ENCODE data around the gene PHF19. TPM values are rescaled to one million over a fixed set of nuclear protein-coding genes. Genes with fewer than 3 reads are reported as not detected.

PHF19 gene
- total and polyA plus RNA-seq, 2 of the 8 experiments (the other 6 are each of a cell fraction or from before 2014, with no cell fraction given): 28.2 to 31.8 TPM

DNA sequence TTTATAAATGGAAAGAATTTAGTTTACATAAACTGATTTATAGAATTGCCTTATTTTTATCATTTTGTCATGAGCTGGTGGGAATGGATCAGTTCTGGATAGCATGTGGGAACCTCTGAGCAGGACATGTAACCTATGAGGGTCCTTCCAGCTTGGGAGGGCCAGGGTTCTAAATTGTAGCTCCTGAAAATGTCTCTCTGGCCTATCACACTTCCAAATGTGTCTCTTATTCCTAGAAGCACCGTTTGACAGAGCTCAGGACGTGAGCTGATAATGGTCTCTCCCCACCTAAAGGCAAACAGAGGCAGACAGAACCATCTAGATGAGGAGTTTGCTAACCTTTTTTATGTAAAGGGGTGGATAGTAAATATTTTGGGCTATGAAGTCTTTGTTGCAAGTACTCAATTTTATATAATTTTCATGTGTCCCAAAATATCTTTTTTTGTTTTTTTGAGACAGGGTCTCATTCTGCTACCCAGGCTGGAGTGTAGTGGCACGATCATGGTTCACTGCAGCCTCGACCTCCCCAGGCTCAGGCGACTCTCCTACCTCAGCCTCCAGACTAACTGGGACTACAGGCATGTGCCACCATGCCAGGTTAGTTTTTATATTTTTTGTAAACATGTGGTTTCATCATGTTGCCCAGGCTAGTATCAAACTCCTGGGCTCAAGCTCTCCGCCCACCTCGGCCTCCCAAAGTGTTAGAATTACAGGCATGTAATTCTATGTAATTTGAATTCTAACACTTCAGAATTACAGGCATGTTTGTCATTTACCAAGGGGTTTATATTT, 45.6 kb upstream of the PHF19 start:
- CTCF ChIA-PET (ENCODE audit: partially characterized antibody): interaction anchor here (1.1 to 3.0 kb wide), 9 partner anchors 10 to 60 kb away, joined by 3 to 16 read pairs (median 5); no protein-coding TSS in a partner anchor
- WGBS, 2 experiments (ENCODE audit: extremely low coverage in 1 of 2, insufficient coverage in 1 of 2, insufficient read length in 1 of 2, insufficient replicate concordance in 2 of 2, low coverage in 1 of 2, low lambda C conversion rate in 2 of 2, missing lambda C conversion rate in 1 of 2): 77% methylated on average over 7 of the region's 7 CpGs; no CpG with 5 or more reads in 1 of the 2 experiments
- TF ChIP-seq, protein P1, sequence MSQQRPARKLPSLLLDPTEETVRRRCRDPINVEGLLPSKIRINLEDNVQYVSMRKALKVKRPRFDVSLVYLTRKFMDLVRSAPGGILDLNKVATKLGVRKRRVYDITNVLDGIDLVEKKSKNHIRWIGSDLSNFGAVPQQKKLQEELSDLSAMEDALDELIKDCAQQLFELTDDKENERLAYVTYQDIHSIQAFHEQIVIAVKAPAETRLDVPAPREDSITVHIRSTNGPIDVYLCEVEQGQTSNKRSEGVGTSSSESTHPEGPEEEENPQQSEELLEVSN (IDR thresholded peaks at IDR 0.05): no peak
- TF ChIP-seq, protein P2, sequence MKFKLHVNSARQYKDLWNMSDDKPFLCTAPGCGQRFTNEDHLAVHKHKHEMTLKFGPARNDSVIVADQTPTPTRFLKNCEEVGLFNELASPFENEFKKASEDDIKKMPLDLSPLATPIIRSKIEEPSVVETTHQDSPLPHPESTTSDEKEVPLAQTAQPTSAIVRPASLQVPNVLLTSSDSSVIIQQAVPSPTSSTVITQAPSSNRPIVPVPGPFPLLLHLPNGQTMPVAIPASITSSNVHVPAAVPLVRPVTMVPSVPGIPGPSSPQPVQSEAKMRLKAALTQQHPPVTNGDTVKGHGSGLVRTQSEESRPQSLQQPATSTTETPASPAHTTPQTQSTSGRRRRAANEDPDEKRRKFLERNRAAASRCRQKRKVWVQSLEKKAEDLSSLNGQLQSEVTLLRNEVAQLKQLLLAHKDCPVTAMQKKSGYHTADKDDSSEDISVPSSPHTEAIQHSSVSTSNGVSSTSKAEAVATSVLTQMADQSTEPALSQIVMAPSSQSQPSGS (IDR thresholded peaks at IDR 0.05; ENCODE audit: low read length): no peak
- TF ChIP-seq TBP (IDR thresholded peaks at IDR 0.05; ENCODE audit: low read depth, low read length) (no peak), SP4 (IDR thresholded peaks at IDR 0.05; ENCODE audit: low read length) (no peak), JUN (IDR thresholded peaks at IDR 0.05; ENCODE audit: low read depth, low read length) (no peak), POLR2AphosphoS5 (IDR thresholded peaks at IDR 0.05; ENCODE audit: low read depth, low read length) (no peak), KDM4A (IDR thresholded peaks at IDR 0.05; ENCODE audit: low read depth, low read length, severe bottlenecking) (no peak), RFX5 (IDR thresholded peaks at IDR 0.05; ENCODE audit: borderline replicate concordance, low read depth, low read length) (no peak), CHD2 (IDR thresholded peaks at IDR 0.05; ENCODE audit: low read length) (no peak), JUND (IDR thresholded peaks at IDR 0.05; ENCODE audit: low read length) (no peak), SRF (IDR thresholded peaks at IDR 0.05; ENCODE audit: low read depth, low read length) (no peak)

More for the DNA sequence above, 45.6 kb upstream of the PHF19 start:
- H3K56ac ChIP-seq (replicated peaks; ENCODE audit: insufficient read length, low read depth, low read length): no peak overlapping the region
- FAIRE-seq: no peak
- H3K79me1 ChIP-seq (ENCODE audit: low read depth, low read length): no peaks in the 10 kb centered on the region
- H3K27me3 ChIP-seq (replicated peaks in 1 of 4; ENCODE audit: control insufficient read depth in 3 of 4, extremely low read depth in 1 of 4, insufficient read depth in 3 of 4, low read length in 3 of 4): peaks cover 0 to 2% (median 0%) of the 10 kb centered on the region in 4 experiments; a peak in 1 of 7 replicates
- no peak overlapping the region for H2AK5ac ChIP-seq (ENCODE audit: low read depth, low read length)
- no peak overlapping the region for H3K4me3 ChIP-seq (ENCODE audit: extremely low read depth in 1 of 4, insufficient read depth in 2 of 4, low read depth in 3 of 4, low read length in 4 of 4)
- no peak overlapping the region for H2BK20ac ChIP-seq (ENCODE audit: low read length)
- no peak overlapping the region for H2BK15ac ChIP-seq (ENCODE audit: low read length)
- no peak overlapping the region for H4K91ac ChIP-seq (replicated peaks; ENCODE audit: insufficient read length, low read length)
- no peaks in the 10 kb centered on the region for H3K79me2 ChIP-seq (ENCODE audit: control insufficient read depth in 1 of 2, insufficient read depth in 2 of 2, low read length in 2 of 2)
- H3K18ac ChIP-seq (ENCODE audit: extremely low read depth, low read length): no peak overlapping the region
- H4K8ac ChIP-seq (ENCODE audit: extremely low read depth, insufficient read depth, low read length): no peak overlapping the region
- no peak overlapping the region for H2BK120ac ChIP-seq (replicated peaks; ENCODE audit: low read depth, low read length)
- H3K4me1 ChIP-seq (replicated peaks in 1 of 4; ENCODE audit: control insufficient read depth in 3 of 4, insufficient read depth in 4 of 4, low read length in 3 of 4): peaks cover 0 to 20% (median 9%) of the 10 kb centered on the region in 4 experiments; a peak in 6 of 7 replicates
- H3K4ac ChIP-seq (replicated peaks; ENCODE audit: insufficient read length, low read depth, low read length): no peak overlapping the region
- POLR2A ChIA-PET (ENCODE audit: partially characterized antibody): interaction anchor here (0.8 to 1.0 kb wide), 3 partner anchors 9 to 17 kb away, joined by 3 read pairs; no protein-coding TSS in a partner anchor
- H4K5ac ChIP-seq (ENCODE audit: insufficient read length, low read depth, low read length): no peak overlapping the region
- H3K23ac ChIP-seq (ENCODE audit: insufficient read length): no peak overlapping the region
- H3K4me2 ChIP-seq (ENCODE audit: insufficient read depth in 1 of 2, low read depth in 2 of 2, low read length in 2 of 2): no peak overlapping the region
- H2BK5ac ChIP-seq (ENCODE audit: low read depth, low read length): no peak overlapping the region
- no peak overlapping the region for H2AFZ ChIP-seq (ENCODE audit: low read length)
- no peak overlapping the region for H3K9ac ChIP-seq (replicated peaks in 1 of 4; ENCODE audit: extremely low read depth in 1 of 4, low read depth in 3 of 4, low read length in 3 of 4)
- H3K27ac ChIP-seq (ENCODE audit: low read depth, low read length): no peak overlapping the region
- no peaks in the 10 kb centered on the region for H4K20me1 ChIP-seq (replicated peaks in 1 of 2; ENCODE audit: control insufficient read depth in 1 of 2, insufficient read depth in 2 of 2, low read length in 2 of 2)
- no peak overlapping the region for H2BK12ac ChIP-seq (ENCODE audit: low read depth, low read length)
- no peak overlapping the region for H3K14ac ChIP-seq (ENCODE audit: insufficient read length)
- DNase-seq (ENCODE audit: low read depth in 1 of 2, low spot score in 2 of 2): no peak
- H3K9me3 ChIP-seq (ENCODE audit: insufficient read depth in 2 of 2, low read depth in 1 of 2, low read length in 1 of 2): no peaks in the 10 kb centered on the region
- no peaks in the 10 kb centered on the region for H3K23me2 ChIP-seq (ENCODE audit: low read depth, low read length)
- H3K36me3 ChIP-seq (ENCODE audit: control insufficient read depth in 2 of 4, insufficient read depth in 4 of 4, low read length in 3 of 4): no peaks in the 10 kb centered on the region; a peak in 1 of 8 replicates
